ENCODE measurements around the gene PSMD1.
"Not testable (repeated sequence)": the region's sequence is repeated elsewhere in the genome, so short reads cannot be mapped to it uniquely, and the experiment has no call there.

PSMD1 gene

GRCh38 chr2:231058761-231059550 is 2.3 kb downstream of the PSMD1 start:
- no peak for TF ChIP-seq CTCF (IDR thresholded peaks at IDR 0.05; ENCODE audit: control insufficient read depth, extremely low read depth, insufficient read depth)
- peak overlapping the region; percentile 98 for H3K4me3 ChIP-seq (ENCODE audit: low read depth, low read length)

GRCh38 chr2:231059756-231060155 is 3.1 kb downstream of the PSMD1 start:
- no peak overlapping the region for H3K4me3 ChIP-seq (ENCODE audit: low read depth, low read length)
- DNase-seq (ENCODE audit: low read depth): no peak
- no peak for TF ChIP-seq CTCF (IDR thresholded peaks at IDR 0.05; ENCODE audit: control insufficient read depth, extremely low read depth, insufficient read depth)

More at GRCh38 chr2:231058761-231059550, 2.3 kb downstream of the PSMD1 start:
- DNase-seq (ENCODE audit: low read depth): no peak

- TF ChIP-seq CTCF (IDR thresholded peaks at IDR 0.05; ENCODE audit: control insufficient read depth, extremely low read depth, insufficient read depth): no peak
- no peak for DNase-seq (ENCODE audit: low read depth)
- H3K4me3 ChIP-seq (ENCODE audit: low read depth, low read length): no peak overlapping the region
These were observed 6.1 kb downstream of the PSMD1 start for GRCh38 chr2:231062776-231063175.

- H3K4me3 ChIP-seq (ENCODE audit: low read depth, low read length): no peak overlapping the region
- no peak for DNase-seq (ENCODE audit: low read depth)
- TF ChIP-seq CTCF (IDR thresholded peaks at IDR 0.05; ENCODE audit: control insufficient read depth, extremely low read depth, insufficient read depth): no peak
These were observed 6.7 kb downstream of the PSMD1 start for GRCh38 chr2:231063347-231063746.

- H3K4me3 ChIP-seq (ENCODE audit: low read depth, low read length): no peak overlapping the region
- no peak for DNase-seq (ENCODE audit: low read depth)
- no peak for TF ChIP-seq CTCF (IDR thresholded peaks at IDR 0.05; ENCODE audit: control insufficient read depth, extremely low read depth, insufficient read depth)
These were observed 9.3 kb downstream of the PSMD1 start for GRCh38 chr2:231065966-231066365.

- H3K4me3 ChIP-seq (ENCODE audit: low read depth, low read length); DNase-seq (ENCODE audit: low read depth): not testable (repeated sequence)
These were observed 10.9 kb downstream of the PSMD1 start for GRCh38 chr2:231067531-231067930.

GRCh38 chr2:231068525-231069222 is 12.0 kb downstream of the PSMD1 start:
- no peak for TF ChIP-seq CTCF (IDR thresholded peaks at IDR 0.05; ENCODE audit: control insufficient read depth, extremely low read depth, insufficient read depth)
- no peak overlapping the region for H3K4me3 ChIP-seq (ENCODE audit: low read depth, low read length)
- no peak for DNase-seq (ENCODE audit: low read depth)

All from LNCaP clone FGC (cell line).